Activated CD8-positive, alpha-beta T cell treated with anti-CD3 and anti-CD28 coated beads, Interleukin-2, amount 10 ng/mL, durations not matched to agents 7 days and 5 days (primary cell): Measurements from ENCODE around the gene KMT2B. TPM values are rescaled to one million over a fixed set of nuclear protein-coding genes. Genes with fewer than 3 reads are reported as not detected.
"Not testable (repeated sequence)": the region's sequence is repeated elsewhere in the genome, so short reads cannot be mapped to it uniquely, and the experiment has no call there.

Experiments
- ATAC-seq: fragments of 150-1000 bp; cut with Tn5 transposase; one replicate; pipeline ENCODE4 v1.10.0; 2021; ENCODE audit warnings: moderate library complexity
- CTCF ChIA-PET: fragments of 350-600 bp; sonication (Branson Sonifier 250); formaldehyde crosslinking; loops from one replicate; lab custom pipeline; 2021; ENCODE audit warnings: antibody characterized with exemption; lab: Charles Lee
- POLR2A ChIA-PET: fragments of 350-600 bp; sonication (Branson Sonifier 250); formaldehyde crosslinking; loops from one replicate; lab custom pipeline; 2021; ENCODE audit warnings: antibody characterized with exemption; lab: Charles Lee
- DNase-seq: peaks from one replicate; pipeline ENCODE4 v3.0.0-alpha.2; 2020
- H3K27ac Mint-ChIP-seq: one replicate; pipeline ENCODE4 v1.8.0; 2021; ENCODE audit warnings: mild to moderate bottlenecking, mixed read lengths
- H3K27me3 Mint-ChIP-seq: one replicate; pipeline ENCODE4 v1.8.0; 2021; ENCODE audit warnings: low read depth, mixed read lengths
- H3K36me3 Mint-ChIP-seq: one replicate; pipeline ENCODE4 v1.8.0; 2021; ENCODE audit warnings: low read depth, mixed read lengths
- H3K4me1 Mint-ChIP-seq: one replicate; pipeline ENCODE4 v1.8.0; 2021; ENCODE audit warnings: low read depth, mixed read lengths
- H3K4me3 Mint-ChIP-seq: one replicate; pipeline ENCODE4 v1.8.0; 2021; ENCODE audit warnings: mild to moderate bottlenecking, mixed read lengths
- H3K9me3 Mint-ChIP-seq: one replicate; pipeline ENCODE4 v1.8.0; 2022; ENCODE audit warnings: mixed read lengths; ENCODE audit not compliant: insufficient read depth
- total RNA-seq, 2 experiments: library from RNA; stranded (reverse); gene quantifications; one replicate each; pipeline ENCODE4 v1.2.3, GENCODE V29; 2021

The KMT2B gene
- total RNA-seq, 2 experiments from 2014 or later = 58.0 to 64.3 TPM

GRCh38 chr19:35719402-35720162 lies 1.8 kb downstream of the KMT2B start:
- CTCF ChIA-PET = interaction anchor here (1.0 to 1.9 kb wide), 7 partner anchors 8 to 100 kb away, joined by 3 to 8 read pairs (median 3); no protein-coding TSS in a partner anchor
- DNase-seq (no peak), ATAC-seq (no peak)
- H3K4me1 Mint-ChIP-seq = peaks cover 39% of the 10 kb centered on the region
- peak overlapping the region; percentile 94 for H3K27ac Mint-ChIP-seq
- peak overlapping the region; percentile 94 for H3K4me3 Mint-ChIP-seq
- no peaks in the 10 kb centered on the region for H3K27me3 Mint-ChIP-seq
- peaks cover 56% of the 10 kb centered on the region for H3K36me3 Mint-ChIP-seq
- POLR2A ChIA-PET = interaction anchor here (0.6 to 1.9 kb wide), 8 partner anchors 7 to 170 kb away, joined by 3 to 14 read pairs (median 4); partner anchors contain the start of genes IGFLR1, PSENEN and U2AF1L4
- no peaks in the 10 kb centered on the region for H3K9me3 Mint-ChIP-seq

- Mint-ChIP-seq H3K4me3 (peak overlapping the region; percentile 50), H3K9me3 (no peaks in the 10 kb centered on the region), H3K4me1 (peaks cover 34% of the 10 kb centered on the region), H3K27ac (peak overlapping the region; percentile 54), H3K27me3 (no peaks in the 10 kb centered on the region), H3K36me3 (peaks cover 58% of the 10 kb centered on the region)
- ATAC-seq (no peak), DNase-seq (no peak)
- ChIA-PET POLR2A (interaction anchor here (0.7 to 0.9 kb wide), 2 partner anchors 17 to 20 kb away, joined by 3 read pairs; no protein-coding TSS in a partner anchor), CTCF (no interaction called here)
These were observed 2.3 kb downstream of the KMT2B start for GRCh38 chr19:35720163-35720524.

GRCh38 chr19:35720648-35721047 lies 2.8 kb downstream of the KMT2B start:
- no peak for DNase-seq
- POLR2A ChIA-PET = interaction anchor here (0.7 to 0.9 kb wide), 2 partner anchors 16 to 20 kb away, joined by 3 read pairs; no protein-coding TSS in a partner anchor
- Mint-ChIP-seq H3K36me3 (peaks cover 62% of the 10 kb centered on the region), H3K4me3 (no peak overlapping the region), H3K27ac (no peak overlapping the region), H3K27me3 (no peaks in the 10 kb centered on the region), H3K4me1 (peaks cover 29% of the 10 kb centered on the region), H3K9me3 (no peaks in the 10 kb centered on the region)
- ATAC-seq = no peak
- CTCF ChIA-PET = no interaction called here

GRCh38 chr19:35721374-35721773 lies 3.6 kb downstream of the KMT2B start:
- H3K9me3 Mint-ChIP-seq = no peaks in the 10 kb centered on the region
- CTCF ChIA-PET = interaction anchor here (1.4 kb wide), 1 partner anchor 19 kb away, joined by 3 read pairs; no protein-coding TSS in a partner anchor
- H3K27me3 Mint-ChIP-seq = no peaks in the 10 kb centered on the region
- H3K4me1 Mint-ChIP-seq = peaks cover 22% of the 10 kb centered on the region
- H3K36me3 Mint-ChIP-seq = peaks cover 62% of the 10 kb centered on the region
- no peak for DNase-seq
- H3K27ac Mint-ChIP-seq = no peak overlapping the region
- no peak for ATAC-seq
- H3K4me3 Mint-ChIP-seq = no peak overlapping the region
- POLR2A ChIA-PET = interaction anchor here (1.3 kb wide), 1 partner anchor 19 kb away, joined by 3 read pairs; no protein-coding TSS in a partner anchor

GRCh38 chr19:35722461-35722860 lies 4.7 kb downstream of the KMT2B start:
- POLR2A ChIA-PET = interaction anchor here (1.3 kb wide), 1 partner anchor 18 kb away, joined by 3 read pairs; no protein-coding TSS in a partner anchor
- CTCF ChIA-PET = interaction anchor here (1.4 kb wide), 1 partner anchor 18 kb away, joined by 3 read pairs; no protein-coding TSS in a partner anchor
- peaks cover 18% of the 10 kb centered on the region for H3K4me1 Mint-ChIP-seq
- DNase-seq = no peak
- H3K4me3 Mint-ChIP-seq = no peak overlapping the region
- no peaks in the 10 kb centered on the region for H3K27me3 Mint-ChIP-seq
- no peaks in the 10 kb centered on the region for H3K9me3 Mint-ChIP-seq
- ATAC-seq = no peak
- no peak overlapping the region for H3K27ac Mint-ChIP-seq
- peaks cover 63% of the 10 kb centered on the region for H3K36me3 Mint-ChIP-seq

GRCh38 chr19:35722897-35723296 lies 5.1 kb downstream of the KMT2B start:
- ATAC-seq = no peak
- H3K4me1 Mint-ChIP-seq = peaks cover 18% of the 10 kb centered on the region
- ChIA-PET CTCF (interaction anchor here (1.2 to 1.6 kb wide), 2 partner anchors 18 to 28 kb away, joined by 4 read pairs; no protein-coding TSS in a partner anchor), POLR2A (interaction anchor here (1.3 kb wide), 1 partner anchor 18 kb away, joined by 5 read pairs; no protein-coding TSS in a partner anchor)
- H3K4me3 Mint-ChIP-seq = no peak overlapping the region
- no peaks in the 10 kb centered on the region for H3K27me3 Mint-ChIP-seq
- no peak overlapping the region for H3K27ac Mint-ChIP-seq
- no peak for DNase-seq
- H3K9me3 Mint-ChIP-seq = no peaks in the 10 kb centered on the region
- H3K36me3 Mint-ChIP-seq = peaks cover 66% of the 10 kb centered on the region

GRCh38 chr19:35723671-35724070 lies 5.9 kb downstream of the KMT2B start:
- no peaks in the 10 kb centered on the region for H3K9me3 Mint-ChIP-seq
- POLR2A ChIA-PET = interaction anchor here (1.3 kb wide), 1 partner anchor 17 kb away, joined by 5 read pairs; no protein-coding TSS in a partner anchor
- CTCF ChIA-PET = interaction anchor here (1.2 to 1.6 kb wide), 2 partner anchors 17 to 29 kb away, joined by 4 read pairs; no protein-coding TSS in a partner anchor
- no peak for DNase-seq
- H3K4me1 Mint-ChIP-seq = peaks cover 18% of the 10 kb centered on the region
- peaks cover 73% of the 10 kb centered on the region for H3K36me3 Mint-ChIP-seq
- H3K27ac Mint-ChIP-seq = no peak overlapping the region
- H3K27me3 Mint-ChIP-seq = no peaks in the 10 kb centered on the region
- ATAC-seq = no peak
- H3K4me3 Mint-ChIP-seq = no peak overlapping the region

GRCh38 chr19:35724132-35724531 lies 6.3 kb downstream of the KMT2B start:
- ChIA-PET POLR2A (interaction anchor here (1.2 to 1.3 kb wide), 2 partner anchors 13 to 16 kb away, joined by 4 to 5 read pairs; no protein-coding TSS in a partner anchor), CTCF (interaction anchor here (1.2 to 1.6 kb wide), 2 partner anchors 16 to 30 kb away, joined by 4 read pairs; no protein-coding TSS in a partner anchor)
- not testable (repeated sequence) for H3K27me3 Mint-ChIP-seq, ATAC-seq, H3K27ac Mint-ChIP-seq, H3K4me3 Mint-ChIP-seq, DNase-seq, H3K9me3 Mint-ChIP-seq
- H3K36me3 Mint-ChIP-seq = peaks cover 76% of the 10 kb centered on the region
- H3K4me1 Mint-ChIP-seq = peaks cover 14% of the 10 kb centered on the region

- Mint-ChIP-seq H3K36me3 (peaks cover 77% of the 10 kb centered on the region), H3K4me1 (peaks cover 10% of the 10 kb centered on the region), H3K4me3 (no peak overlapping the region), H3K27me3 (no peaks in the 10 kb centered on the region), H3K27ac (no peak overlapping the region), H3K9me3 (no peaks in the 10 kb centered on the region)
- POLR2A ChIA-PET = interaction anchor here (1.2 kb wide), 1 partner anchor 13 kb away, joined by 4 read pairs; no protein-coding TSS in a partner anchor
- CTCF ChIA-PET = interaction anchor here (1.6 kb wide), 1 partner anchor 30 kb away, joined by 4 read pairs; no protein-coding TSS in a partner anchor
- DNase-seq (no peak), ATAC-seq (no peak)
These were observed 6.8 kb downstream of the KMT2B start for GRCh38 chr19:35724560-35724959.

- peaks cover 4% of the 10 kb centered on the region for H3K4me1 Mint-ChIP-seq
- ChIA-PET POLR2A (interaction anchor here (0.6 to 1.2 kb wide), 2 partner anchors 12 to 334 kb away, joined by 3 to 4 read pairs; no protein-coding TSS in a partner anchor), CTCF (no interaction called here)
- no peaks in the 10 kb centered on the region for H3K27me3 Mint-ChIP-seq
- no peak overlapping the region for H3K4me3 Mint-ChIP-seq
- H3K9me3 Mint-ChIP-seq = no peaks in the 10 kb centered on the region
- DNase-seq (no peak), ATAC-seq (no peak)
- peaks cover 80% of the 10 kb centered on the region for H3K36me3 Mint-ChIP-seq
- H3K27ac Mint-ChIP-seq = no peak overlapping the region
These were observed 7.5 kb downstream of the KMT2B start for GRCh38 chr19:35725216-35725861.
